Gastrocnemius medialis (tissue), 4 donors: ENCODE measurements around the gene FOXD3. TPM values are rescaled to one million over a fixed set of nuclear protein-coding genes. Genes with fewer than 3 reads are reported as not detected.

Experiments used
- ATAC-seq, 2 donors: fragments of 150-250 bp; one replicate each; pipeline ENCODE4 v1.9.1; 2016
- DNase-seq, 2 donors: peaks; one replicate each; pipeline ENCODE4 v3.0.0-alpha.2; 2019
- H3K27ac ChIP-seq, 4 donors: fragments of 200-600 bp; sonication (generic); 1 replicate in 1 of 4; 2 replicates in 3 of 4; pipeline ENCODE4 v1.5.1; 2016 to 2018; ENCODE audit warnings: mild to moderate bottlenecking in 2 of 4, moderate library complexity in 1 of 4
- H3K27me3 ChIP-seq, 3 donors: fragments of 200-600 bp; sonication (generic) in 2 of 3; 1 replicate in 1 of 3; 2 replicates in 2 of 3; pipeline versions ENCODE4 v1.5.1 to v1.6.0; 2016 to 2019; ENCODE audit warnings: mild to moderate bottlenecking in 1 of 3, moderate library complexity in 1 of 3
- H3K36me3 ChIP-seq, 2 donors: fragments of 200-600 bp; sonication (generic) in 1 of 2; one replicate each; pipeline ENCODE4 v1.5.1; 2017 to 2018
- H3K4me1 ChIP-seq, 2 donors: fragments of 200-600 bp; sonication (generic) in 1 of 2; one replicate each; pipeline ENCODE4 v1.5.1; 2016 to 2017; ENCODE audit warnings: mild to moderate bottlenecking in 2 of 2
- H3K4me3 ChIP-seq, 4 donors: fragments of 200-600 bp; sonication (generic) in 3 of 4; 1 replicate in 1 of 4; 2 replicates in 3 of 4; pipeline ENCODE4 v1.5.1; 2016 to 2019; ENCODE audit warnings: mild to moderate bottlenecking in 2 of 4
- H3K9me3 ChIP-seq, 3 donors: fragments of 200-600 bp; sonication (generic) in 2 of 3; 1 replicate in 1 of 3; 2 replicates in 2 of 3; pipeline ENCODE4 v1.5.1; 2016 to 2019
- POLR2A ChIP-seq, 2 donors: fragments of 450-650 bp; IDR thresholded peaks; one replicate each; pipeline ENCODE4 v1.6.1; 2017; ENCODE audit warnings: antibody characterized with exemption in 2 of 2, mild to moderate bottlenecking in 2 of 2, moderate library complexity in 2 of 2
- in situ Hi-C, 4 donors: fragments of 200-750 bp; cut with MboI; loops; one replicate each; pipeline versions ENCODE4 v1.15.0 to v1.8.0; 2017; ENCODE audit warnings: low sequenced_read_pairs in 4 of 4
- intact Hi-C: fragments of 100-400 bp; cut with DNase I; formaldehyde crosslinking; loops from one replicate; pipeline ENCODE4 v1.15.1; 2023; ENCODE audit warnings: low total_unique reads
- total RNA-seq, 4 donors: library from RNA; depleted of rRNA; stranded (reverse); fragments of >200 nt; gene quantifications; one replicate each; pipeline versions ENCODE4 v1.1.0 to v1.2.3, GENCODE V29; 2016
- TF ChIP-seq, protein P1 (sequence below), 5 experiments: fragments of 450-650 bp in 3 of 5; fragments of 200-600 bp in 2 of 5; sonication (generic) in 2 of 5; IDR thresholded peaks in 4 of 5; conservative IDR thresholded peaks in 1 of 5; 1 replicate in 4 of 5; 2 replicates in 1 of 5; pipeline ENCODE4 v1.5.1; 2016 to 2019; ENCODE audit warnings: antibody characterized with exemption in 5 of 5, mild to moderate bottlenecking in 3 of 5, moderate library complexity in 3 of 5

FOXD3 gene
- total RNA-seq: under 1 TPM; 0.22 to 0.97 (median 0.58) TPM

GRCh38 chr1:63322114-63322943 is at the start of gene FOXD3:
Gene FOXD3, plus strand, starts transcription at chr1:63322567. Its CDS starts 492 bp downstream, at chr1:63323059.
- Histone ChIP-seq H3K36me3 (no peaks in the 10 kb centered on the region), H3K27ac (no peak within 1 kb of the TSS), H3K9me3 (no peaks in the 10 kb centered on the region), H3K4me1 (peaks cover 18 to 21% of the 10 kb centered on the region in 2 donors), H3K4me3 (peak within 1 kb of the TSS; percentile 55 to 77 (median 60)), H3K27me3 (peaks cover 96 to 100% (median 99%) of the 10 kb centered on the region in 3 donors)
- intact Hi-C loops (no loop called here), in situ Hi-C loops (no loop called here)
- TF ChIP-seq, protein P1, sequence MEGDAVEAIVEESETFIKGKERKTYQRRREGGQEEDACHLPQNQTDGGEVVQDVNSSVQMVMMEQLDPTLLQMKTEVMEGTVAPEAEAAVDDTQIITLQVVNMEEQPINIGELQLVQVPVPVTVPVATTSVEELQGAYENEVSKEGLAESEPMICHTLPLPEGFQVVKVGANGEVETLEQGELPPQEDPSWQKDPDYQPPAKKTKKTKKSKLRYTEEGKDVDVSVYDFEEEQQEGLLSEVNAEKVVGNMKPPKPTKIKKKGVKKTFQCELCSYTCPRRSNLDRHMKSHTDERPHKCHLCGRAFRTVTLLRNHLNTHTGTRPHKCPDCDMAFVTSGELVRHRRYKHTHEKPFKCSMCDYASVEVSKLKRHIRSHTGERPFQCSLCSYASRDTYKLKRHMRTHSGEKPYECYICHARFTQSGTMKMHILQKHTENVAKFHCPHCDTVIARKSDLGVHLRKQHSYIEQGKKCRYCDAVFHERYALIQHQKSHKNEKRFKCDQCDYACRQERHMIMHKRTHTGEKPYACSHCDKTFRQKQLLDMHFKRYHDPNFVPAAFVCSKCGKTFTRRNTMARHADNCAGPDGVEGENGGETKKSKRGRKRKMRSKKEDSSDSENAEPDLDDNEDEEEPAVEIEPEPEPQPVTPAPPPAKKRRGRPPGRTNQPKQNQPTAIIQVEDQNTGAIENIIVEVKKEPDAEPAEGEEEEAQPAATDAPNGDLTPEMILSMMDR (IDR thresholded peaks at IDR 0.05 in 4 of 5, conservative IDR thresholded peaks at IDR 0.05 in 1 of 5): peak in 1 of 5 experiments; percentile 4
- no peak for TF ChIP-seq POLR2A (IDR thresholded peaks at IDR 0.05)
- DNase-seq (peak in 1 of 2 donors; percentile 37), ATAC-seq (peak; percentile 18 to 35)

DNA sequence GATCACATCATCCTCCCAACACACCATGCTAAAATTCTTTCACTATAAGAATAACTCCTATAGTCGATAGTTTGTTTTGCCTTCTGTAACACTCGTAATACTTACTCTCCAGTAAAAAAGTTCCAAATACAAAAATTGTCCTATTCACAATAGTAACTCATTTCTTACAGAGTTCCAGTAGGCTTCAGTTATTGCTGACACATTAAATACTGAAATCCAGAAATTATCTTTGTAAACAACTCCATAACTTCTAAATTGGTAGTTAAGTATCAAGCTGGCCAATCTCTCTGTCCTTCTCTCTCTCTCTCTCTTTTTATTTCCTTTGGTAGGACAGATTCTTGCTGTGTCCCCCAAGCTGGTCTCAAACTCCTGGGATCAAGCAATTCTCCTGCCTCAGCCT is 49.6 kb upstream of the FOXD3 start:
- no peak for DNase-seq
- no peak for TF ChIP-seq POLR2A (IDR thresholded peaks at IDR 0.05)
- TF ChIP-seq, protein P1 (IDR thresholded peaks at IDR 0.05 in 4 of 5, conservative IDR thresholded peaks at IDR 0.05 in 1 of 5): no peak
- H3K36me3 ChIP-seq: no peaks in the 10 kb centered on the region
- ATAC-seq: no peak
- H3K9me3 ChIP-seq: no peaks in the 10 kb centered on the region
- H3K4me1 ChIP-seq: peaks cover 10 to 22% of the 10 kb centered on the region in 2 donors
- intact Hi-C loops (no loop called here), in situ Hi-C loops (no loop called here)
- H3K27ac ChIP-seq: no peak overlapping the region
- no peaks in the 10 kb centered on the region for H3K27me3 ChIP-seq
- H3K4me3 ChIP-seq: no peak overlapping the region

- H3K36me3 ChIP-seq: no peaks in the 10 kb centered on the region
- TF ChIP-seq POLR2A (IDR thresholded peaks at IDR 0.05): no peak
- TF ChIP-seq, protein P1 (IDR thresholded peaks at IDR 0.05 in 4 of 5, conservative IDR thresholded peaks at IDR 0.05 in 1 of 5): no peak
- ATAC-seq (no peak), DNase-seq (no peak)
- intact Hi-C loops: no loop called here
- H3K9me3 ChIP-seq: no peaks in the 10 kb centered on the region
- H3K27me3 ChIP-seq: no peaks in the 10 kb centered on the region
- no peak overlapping the region for H3K4me3 ChIP-seq
- in situ Hi-C loops: no loop called here
- no peak overlapping the region for H3K27ac ChIP-seq
- peaks cover 7 to 21% of the 10 kb centered on the region in 2 donors for H3K4me1 ChIP-seq
Observed at GRCh38 chr1:63274371-63274770, 48.0 kb upstream of the FOXD3 start.

DNA sequence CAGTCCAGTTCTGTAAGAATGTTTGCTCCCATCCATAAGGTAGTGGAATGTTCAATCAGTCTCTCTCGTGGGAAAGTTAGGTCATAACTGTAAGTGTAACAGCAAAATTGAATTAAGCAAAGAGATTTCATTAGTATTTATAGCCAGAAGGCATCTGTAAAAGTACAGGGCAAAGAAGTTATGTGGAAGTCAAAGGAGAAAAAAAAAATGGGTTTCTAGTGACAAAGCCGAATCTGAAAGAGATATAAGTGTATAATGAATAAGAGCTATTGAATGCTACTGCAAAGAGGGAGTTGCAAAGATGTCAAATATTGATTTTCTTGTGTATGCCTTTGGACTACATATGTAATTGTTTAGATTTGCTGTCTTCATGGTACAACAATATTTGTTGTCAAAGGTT is 47.4 kb upstream of the FOXD3 start:
- intact Hi-C loops (no loop called here), in situ Hi-C loops (no loop called here)
- H3K36me3 ChIP-seq: no peaks in the 10 kb centered on the region
- no peak for TF ChIP-seq POLR2A (IDR thresholded peaks at IDR 0.05)
- TF ChIP-seq, protein P1 (IDR thresholded peaks at IDR 0.05 in 4 of 5, conservative IDR thresholded peaks at IDR 0.05 in 1 of 5): no peak
- H3K4me1 ChIP-seq: peaks cover 3 to 15% of the 10 kb centered on the region in 2 donors
- H3K9me3 ChIP-seq: no peaks in the 10 kb centered on the region
- no peak overlapping the region for H3K27ac ChIP-seq
- DNase-seq (no peak), ATAC-seq (no peak)
- no peak overlapping the region for H3K4me3 ChIP-seq
- no peaks in the 10 kb centered on the region for H3K27me3 ChIP-seq
